ENCODE measurements around the gene FAM98A.

FAM98A gene

DNA sequence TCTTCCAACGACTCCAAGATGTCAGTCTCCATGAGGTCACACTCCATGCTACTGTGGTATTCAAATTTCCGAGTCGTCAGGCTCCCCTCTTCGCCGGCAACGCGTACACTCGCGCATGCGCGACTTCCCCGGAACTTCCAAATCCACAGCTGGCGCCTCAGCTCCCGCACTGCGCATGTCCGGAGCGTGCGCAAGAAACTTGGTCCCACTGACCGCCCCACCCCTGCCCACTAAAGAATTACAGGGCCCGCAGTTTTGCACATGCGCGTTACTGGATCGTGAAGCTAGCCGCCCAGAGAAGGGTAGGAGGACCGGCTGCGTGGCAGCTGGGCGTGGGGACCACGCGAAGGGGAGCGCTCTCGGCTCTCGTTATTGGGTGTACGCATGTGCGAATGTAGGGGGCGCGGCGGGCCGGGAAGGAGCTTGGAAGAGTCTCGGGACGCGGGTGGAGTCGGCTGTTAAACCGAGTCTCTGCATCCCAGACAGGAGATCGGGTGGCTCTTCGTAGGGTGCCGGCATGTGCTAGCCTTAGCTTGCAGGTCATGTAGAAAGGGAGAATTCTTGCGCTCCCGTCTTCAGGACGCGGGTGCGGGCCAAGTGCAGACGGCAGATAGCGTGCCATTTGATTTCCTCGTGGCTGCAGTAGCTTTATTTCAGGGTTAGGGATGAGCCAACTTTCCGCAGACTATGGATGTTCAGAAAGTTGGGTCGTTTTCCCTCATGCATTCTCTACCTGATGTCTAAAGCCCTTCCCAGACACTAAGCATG, at the start of gene FAM98A:
Gene FAM98A, minus strand, starts transcription at position 125 of the 768 bp plus-strand sequence. Its CDS starts 78 bp downstream, at position 47.
- peak; percentile 99 for DNase-seq (ENCODE audit: low read depth)

DNA sequence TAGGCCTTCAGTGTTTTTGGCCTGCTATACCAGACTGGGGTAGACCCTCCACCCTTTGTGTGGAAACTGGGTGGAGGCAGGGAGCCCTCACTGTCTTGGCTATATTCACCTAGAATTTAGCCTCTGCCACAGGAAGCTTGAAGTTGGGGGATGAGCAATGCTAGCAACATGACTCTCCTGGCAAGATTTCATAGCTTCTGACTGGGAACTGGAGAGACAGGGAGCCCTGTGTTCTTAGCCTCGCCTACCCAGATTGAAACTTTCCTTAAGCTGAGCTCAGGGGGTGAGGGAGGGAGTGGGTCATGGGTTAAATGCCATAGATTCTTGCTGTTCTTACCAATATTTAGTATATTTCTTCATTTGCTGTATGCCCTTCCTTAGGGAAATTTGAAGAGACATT, 46.8 kb upstream of the FAM98A start:
- DNase-seq (ENCODE audit: low read depth) = no peak

DNA sequence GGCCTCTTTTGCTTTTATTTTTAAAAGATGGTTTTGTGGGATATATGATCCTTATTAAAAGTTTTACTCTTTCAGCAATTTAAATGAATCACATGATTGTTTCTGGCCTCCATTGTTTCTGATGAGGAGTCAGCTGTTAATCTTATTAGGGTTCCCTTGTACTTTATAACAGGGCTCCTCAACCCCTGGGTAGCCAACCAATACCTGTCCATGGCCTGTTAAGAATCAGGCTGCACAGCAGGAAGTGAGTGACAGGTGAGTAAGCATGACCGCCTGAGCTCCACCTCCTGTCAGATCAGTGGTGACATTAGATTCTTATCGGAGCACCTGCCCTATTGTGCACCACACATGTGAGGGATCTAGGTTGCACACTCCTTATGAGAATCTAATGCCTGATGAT, 45.1 kb upstream of the FAM98A start:
- DNase-seq (ENCODE audit: low read depth) = no peak

DNA sequence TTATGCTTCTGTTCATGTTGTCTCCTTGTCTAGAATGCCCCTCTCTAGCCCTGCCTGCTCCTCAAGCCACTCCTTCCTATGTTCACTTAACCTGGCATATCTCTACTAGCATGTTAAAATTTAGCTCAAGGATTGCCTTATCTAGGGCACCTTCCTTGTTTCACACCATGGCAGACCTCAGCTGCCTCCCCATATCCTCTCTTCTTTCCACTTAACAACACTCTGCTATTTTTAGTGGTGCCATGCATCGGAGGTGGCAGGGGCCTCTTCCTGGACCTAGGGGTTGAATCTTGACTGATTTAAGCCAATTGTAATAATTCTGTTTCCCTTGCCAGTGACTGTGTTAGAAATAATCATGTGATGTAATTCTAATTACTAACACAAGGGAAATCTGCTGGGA, 36.9 kb upstream of the FAM98A start:
- no peak for DNase-seq (ENCODE audit: low read depth)

DNA sequence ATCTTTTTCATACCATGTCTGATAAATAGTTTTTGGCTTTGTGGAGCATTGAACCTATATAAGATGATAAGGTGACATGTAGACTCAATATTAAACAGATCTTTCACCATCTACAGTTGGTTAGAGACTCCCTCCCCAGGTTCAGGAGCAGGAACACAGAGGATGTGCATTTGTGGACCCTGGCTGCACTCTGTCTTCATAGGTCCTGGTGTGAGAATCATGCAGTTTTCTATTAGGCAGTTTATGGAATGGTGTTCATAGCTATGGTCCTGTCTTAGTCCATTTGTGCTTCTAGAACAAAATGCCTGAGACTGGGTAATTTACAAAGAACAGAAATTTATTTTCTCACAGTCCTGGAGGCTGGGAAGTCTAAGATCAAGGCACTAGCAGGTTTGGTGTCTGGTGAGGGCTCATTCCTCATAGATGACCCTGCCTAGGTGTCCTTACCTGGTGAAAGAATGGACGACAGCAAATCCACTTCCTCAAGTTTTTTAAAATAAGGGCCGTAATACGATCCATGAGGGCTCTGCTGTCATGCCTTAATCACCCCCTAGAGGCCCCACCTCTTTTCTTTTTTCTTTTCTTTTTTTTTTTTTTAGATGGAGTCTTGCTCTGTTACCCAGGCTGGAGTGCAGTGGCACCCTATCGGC, 35.3 kb upstream of the FAM98A start:
- DNase-seq (ENCODE audit: low read depth) = no peak

DNA sequence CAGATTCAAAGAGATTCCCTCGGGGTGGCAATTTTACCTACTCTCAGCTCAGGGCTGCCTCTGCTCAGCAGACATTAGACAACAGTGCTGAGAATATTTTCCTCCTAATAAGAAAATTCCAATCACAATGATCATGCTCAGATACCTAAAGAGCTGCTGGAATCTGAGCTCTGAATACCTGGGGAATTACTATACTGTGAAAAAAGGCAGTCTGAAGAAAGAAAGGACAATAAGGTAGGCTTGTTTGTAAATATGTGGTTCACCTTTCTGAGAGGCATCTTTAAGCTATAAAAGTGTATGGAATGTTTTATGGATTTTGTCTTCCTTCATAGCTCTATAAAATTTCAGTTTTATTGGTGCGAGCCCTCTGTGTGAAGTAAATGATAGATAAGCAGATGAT, 34.2 kb upstream of the FAM98A start:
- DNase-seq (ENCODE audit: low read depth) = no peak

DNA sequence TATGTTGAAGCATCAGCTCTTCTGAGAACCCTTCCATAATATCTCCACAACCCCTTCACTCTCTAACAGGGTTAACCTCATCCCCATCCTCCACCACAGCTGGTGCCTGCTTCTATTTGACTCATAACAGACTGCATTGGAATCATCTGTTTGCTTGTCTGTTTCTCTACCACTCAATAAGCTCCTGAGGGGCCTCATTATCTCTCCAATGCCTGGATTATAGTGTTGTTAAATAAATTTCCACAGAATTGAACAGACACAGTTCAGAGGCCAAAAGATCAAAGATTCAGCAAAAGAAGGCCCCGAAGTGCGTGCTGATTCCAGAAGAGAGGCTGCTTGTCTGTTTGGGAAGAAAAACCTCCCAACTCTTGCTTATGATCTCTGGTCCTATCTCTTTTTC, 33.7 kb upstream of the FAM98A start:
- DNase-seq (ENCODE audit: low read depth) = no peak

DNA sequence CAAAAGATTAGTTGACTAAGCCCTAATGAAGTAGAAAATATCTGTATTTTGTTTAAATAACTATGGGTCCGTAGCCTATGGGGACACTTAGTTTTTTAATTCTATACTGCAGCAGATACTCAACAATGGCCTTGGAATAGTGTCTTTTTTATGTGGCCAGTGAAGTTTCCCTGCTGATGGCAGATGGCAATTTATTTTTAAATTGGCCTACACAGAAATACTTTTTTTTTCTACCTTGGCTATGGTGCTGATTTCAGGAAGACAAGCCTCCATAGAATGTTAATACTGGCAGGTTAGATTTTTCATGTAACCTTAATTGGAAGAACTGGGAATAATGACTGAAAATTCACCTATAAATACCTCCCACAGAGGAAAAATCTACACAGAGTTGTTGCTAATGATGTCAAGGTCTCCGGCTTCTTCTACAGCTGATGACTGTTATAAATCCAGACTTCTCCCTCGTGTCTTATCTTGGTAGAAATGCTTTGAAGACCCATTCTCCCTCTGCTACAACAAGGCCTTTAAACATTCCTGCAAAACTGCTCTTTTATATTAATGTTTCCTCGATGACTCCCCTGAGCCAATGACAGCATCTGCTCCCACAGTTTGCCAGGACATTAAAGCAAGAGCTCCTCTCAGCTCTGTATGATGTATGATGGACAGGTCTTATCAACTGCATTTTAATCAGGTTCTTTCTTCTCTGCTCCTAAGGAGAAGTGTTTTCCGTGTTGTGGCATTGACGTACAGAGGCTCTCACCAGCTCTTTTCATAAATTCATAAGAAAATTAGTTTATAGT, 29.1 kb upstream of the FAM98A start:
- DNase-seq (ENCODE audit: low read depth) = no peak

DNA sequence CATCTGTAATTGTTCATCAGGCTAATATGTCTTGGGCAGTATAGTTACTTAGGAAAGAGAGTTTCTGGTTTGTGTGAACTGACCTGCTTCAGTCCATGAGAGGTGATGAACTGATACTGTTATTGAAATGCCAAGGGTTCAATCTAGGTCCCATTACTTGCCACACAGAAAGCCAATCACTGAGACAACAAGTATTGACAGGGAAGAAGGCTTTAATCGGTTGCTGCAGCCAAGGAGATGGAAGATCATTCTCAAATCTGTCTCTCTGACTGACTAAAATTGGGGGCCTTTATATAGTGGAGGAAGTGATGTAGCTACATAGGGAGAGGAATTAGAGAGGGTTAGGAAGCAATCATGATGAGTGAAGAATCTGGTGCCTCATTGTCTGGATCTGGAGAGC, 19.9 kb upstream of the FAM98A start:
- DNase-seq (ENCODE audit: low read depth) = no peak

DNA sequence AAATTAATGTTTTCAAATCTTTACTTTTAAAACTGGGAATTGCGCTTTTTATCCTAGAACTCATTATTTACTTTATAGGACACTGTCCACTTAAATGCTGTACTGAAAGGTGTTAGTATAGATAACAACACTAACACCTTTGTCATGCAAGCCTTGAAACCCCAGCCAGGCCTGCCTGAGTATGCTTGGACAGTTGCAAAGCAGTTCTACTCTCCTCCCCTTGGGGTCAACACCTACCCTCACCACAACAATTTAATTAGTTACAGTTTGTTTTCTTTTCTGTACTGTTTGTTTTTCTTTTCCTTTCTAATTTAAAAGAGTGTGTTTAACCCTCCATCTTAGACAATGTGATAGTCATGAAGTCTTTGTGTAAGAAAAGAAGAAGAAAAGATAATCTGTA, 18.9 kb upstream of the FAM98A start:
- no peak for DNase-seq (ENCODE audit: low read depth)

DNA sequence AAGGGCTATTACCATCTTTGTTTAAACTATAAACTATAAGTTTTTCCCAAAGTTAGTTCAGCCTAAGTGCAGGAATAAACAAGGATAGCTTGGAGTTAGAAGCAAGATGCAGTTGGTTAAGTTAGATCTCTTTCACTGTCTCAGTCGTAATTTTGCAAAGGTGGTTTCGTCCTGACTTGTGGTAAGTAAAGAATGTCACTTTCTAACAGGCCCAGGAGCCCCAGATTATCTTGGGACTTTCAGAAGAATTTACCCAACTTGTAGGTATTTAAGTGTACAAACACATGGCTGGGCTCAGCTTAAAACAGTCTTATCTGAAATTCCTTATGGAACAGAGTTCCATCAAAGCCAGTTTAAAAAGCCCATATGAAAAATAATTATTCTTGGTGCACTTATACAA, 18.3 kb upstream of the FAM98A start:
- no peak for DNase-seq (ENCODE audit: low read depth)

DNA sequence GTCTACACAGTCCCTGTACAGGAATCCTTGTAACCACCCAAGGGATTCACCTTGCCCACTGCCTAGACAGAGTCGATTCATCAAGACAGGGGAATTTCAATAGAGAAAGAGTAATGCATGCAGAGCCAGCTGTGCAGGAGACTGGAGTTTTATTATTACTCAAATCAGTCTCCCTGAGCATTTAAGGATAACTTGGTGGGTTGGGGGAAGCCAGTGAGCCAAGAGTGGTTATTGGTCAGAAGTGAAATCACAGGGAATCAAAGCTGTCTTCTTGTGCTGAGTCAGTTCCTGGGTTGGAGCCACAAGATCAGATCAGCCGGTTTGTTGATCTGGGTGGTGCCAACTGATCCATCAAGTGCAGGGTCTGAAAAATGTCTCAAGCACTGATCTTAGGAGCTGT, 17.8 kb upstream of the FAM98A start:
- DNase-seq (ENCODE audit: low read depth) = no peak

DNA sequence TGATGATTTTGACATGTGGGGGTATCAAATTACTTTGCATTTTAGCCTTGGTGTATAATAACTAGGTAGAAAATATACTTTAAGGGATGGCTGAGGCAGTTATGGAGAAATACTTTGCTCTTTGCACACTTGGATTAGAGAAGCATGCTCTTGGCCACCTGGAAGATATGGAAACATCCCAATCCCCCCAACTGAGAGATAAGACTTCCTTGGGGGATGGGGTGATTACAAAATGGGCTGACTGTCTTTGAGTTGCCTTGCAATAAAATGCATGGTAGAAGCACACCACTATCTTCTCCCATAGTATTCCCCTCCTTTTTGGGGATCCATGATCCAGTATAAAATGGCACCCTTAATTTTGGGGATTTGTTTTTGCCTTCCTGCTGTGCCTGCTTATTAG, 15.1 kb upstream of the FAM98A start:
- DNase-seq (ENCODE audit: low read depth) = no peak

DNA sequence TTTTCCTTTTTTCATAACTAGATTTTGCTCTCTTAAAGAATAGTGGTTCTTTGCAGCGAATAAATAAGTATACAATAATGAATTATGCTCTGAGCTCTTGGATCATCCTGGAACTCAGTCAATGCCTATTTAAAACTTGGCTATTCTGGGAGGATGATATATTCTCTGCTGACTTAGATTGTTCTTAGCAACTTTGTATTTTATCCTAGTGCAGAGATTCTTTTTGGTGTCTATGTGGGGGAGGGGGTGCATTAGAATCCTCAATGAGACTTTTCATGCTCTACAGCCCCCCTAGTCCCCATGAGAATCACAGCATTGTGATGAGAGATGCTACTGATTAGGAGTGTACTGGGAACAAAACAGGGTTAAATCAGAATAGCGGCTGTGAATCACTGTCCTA, 8.8 kb upstream of the FAM98A start:
- no peak for DNase-seq (ENCODE audit: low read depth)

DNA sequence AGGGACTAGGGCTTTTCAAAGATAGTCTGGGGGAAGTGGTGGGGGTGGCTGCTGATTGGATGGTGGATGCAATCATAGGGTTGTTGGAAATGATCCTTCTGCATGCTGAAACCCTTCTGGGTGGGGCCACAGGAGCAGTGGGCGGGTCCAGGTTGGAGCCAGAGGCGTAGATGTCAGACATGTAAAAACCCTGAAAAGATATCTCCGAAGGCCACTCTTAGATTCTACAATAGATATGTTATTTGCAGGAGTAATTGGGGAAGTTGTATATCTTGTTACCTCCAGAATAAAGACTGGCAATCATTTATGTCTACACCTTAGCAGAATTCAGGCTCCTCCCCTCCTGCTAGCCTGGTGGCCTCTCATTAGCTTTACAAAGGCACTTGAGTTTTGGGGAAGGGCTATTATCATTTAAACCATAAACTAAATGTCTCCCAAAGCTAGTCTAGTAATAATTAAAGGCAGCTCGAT, 8.2 kb upstream of the FAM98A start:
- no peak for DNase-seq (ENCODE audit: low read depth)

DNA sequence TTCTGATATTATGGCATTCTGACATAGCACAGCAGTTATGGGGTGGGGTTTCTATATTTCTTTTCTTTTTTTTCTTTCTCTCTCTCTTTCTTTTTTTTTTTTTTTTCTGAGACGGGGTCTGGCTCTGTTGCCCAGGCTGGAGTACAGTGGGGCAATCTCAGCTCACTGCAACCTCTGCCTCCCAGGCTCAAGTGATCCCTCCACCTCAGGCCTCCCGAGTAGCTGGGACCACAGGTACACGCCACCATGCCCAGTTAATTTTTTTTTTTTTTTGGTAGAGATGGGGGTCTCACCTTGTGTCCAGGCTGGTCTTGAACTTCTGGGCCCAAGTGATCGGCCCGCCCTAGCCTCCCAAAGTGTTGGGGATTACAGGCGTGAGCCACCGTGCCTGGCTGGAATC, 7.5 kb upstream of the FAM98A start:
- no peak for DNase-seq (ENCODE audit: low read depth)

DNA sequence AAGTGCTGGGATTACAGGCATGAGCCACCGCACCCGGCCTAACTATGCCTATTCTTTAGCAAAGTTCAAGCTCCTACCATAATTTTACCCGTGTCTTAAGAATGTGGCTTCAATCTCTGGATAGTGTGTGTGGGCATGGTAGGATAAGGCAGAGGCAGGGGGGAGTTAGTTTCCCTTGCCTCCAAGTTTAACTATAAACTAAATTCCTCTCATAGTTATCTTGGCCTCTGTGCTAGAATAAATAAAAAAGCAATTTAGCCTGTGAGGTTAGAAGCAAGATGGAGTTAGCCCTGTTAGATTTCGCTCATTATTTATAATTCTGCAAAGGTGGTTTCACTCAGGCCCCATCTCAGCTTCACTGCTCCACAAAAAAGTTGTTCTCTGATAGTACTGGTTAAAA, 7.0 kb upstream of the FAM98A start:
- no peak for DNase-seq (ENCODE audit: low read depth)

DNA sequence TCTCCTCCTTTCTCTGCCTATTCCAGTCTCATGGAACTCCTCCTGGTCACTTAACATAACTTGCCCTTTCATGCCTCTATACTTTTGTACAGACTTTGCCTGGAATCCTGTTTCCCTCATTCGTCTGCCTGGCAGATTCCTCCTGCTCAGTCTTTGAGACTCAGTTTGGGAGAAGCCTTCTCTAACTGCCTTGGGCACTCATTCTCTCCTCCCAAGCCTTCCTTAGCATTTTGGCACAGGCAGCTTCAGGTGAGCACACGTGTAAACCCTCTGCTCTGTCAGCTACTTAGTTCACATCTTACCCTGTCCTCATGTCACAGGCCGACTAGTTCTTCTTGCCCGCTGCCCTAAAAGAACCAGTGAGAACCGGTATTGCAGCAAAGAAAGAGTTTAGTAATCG, 6.0 kb upstream of the FAM98A start:
- DNase-seq (ENCODE audit: low read depth) = no peak

DNA sequence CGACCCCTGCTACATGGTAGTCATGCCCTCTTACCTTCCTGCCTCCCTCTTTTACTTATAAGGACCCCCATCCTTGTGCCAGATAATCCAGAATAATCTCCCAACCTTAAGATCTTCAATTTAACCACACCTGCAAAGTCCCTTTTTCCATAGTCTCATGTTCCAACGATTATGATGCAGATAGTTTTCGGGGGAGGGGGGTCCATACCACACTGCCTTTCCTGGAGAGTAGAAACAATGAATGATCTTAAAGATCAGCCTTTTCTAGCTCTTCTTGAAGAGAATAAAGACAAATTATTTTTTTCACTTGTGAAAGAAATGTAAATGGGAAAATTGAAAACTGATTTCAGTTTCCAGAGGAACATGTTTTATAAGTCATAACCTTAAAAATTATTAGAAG, 4.3 kb upstream of the FAM98A start:
- no peak for DNase-seq (ENCODE audit: low read depth)

DNA sequence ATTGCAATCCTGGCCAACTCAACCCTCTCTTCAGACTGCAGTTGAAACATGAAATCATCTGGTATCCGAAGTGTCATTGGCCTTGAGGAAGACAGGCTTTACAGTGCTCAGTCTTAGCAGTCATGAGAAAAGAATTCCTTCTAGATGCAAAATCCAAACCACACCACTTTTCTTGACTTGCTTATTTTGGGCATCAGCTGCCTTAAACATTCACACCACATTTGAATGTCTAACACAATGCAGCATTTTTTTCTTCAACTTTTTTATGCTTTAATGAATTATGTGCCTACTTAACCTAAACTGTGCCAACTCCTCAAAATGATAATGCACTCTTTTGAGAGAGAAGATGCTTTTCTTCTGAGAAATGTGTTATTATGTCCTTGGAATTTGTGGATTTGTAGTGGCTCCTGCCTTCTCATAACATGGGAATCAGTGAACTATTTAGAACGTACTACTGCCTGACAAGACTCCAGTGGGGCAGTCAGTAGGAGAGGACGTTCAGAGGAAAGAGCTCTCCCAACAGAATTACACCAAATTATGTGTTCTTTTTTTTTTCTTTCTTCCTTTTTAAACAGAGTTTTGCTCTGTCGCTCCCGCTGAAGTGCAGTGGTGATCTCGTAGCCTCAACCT, 3.2 kb upstream of the FAM98A start:
- DNase-seq (ENCODE audit: low read depth) = no peak

DNA sequence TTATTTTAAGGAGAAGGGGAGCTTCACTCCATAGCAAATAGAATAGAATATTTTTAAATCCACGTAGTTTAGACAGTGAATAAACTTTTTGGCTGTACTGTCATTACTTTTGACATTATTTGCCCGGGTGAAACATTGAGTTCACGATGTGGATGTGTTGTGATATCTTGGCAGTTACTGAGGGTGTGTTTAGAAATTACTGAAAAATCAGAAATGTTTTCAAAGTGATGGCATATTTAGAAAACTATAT, 769 bp upstream of the FAM98A start:
- no peak for DNase-seq (ENCODE audit: low read depth)

DNA sequence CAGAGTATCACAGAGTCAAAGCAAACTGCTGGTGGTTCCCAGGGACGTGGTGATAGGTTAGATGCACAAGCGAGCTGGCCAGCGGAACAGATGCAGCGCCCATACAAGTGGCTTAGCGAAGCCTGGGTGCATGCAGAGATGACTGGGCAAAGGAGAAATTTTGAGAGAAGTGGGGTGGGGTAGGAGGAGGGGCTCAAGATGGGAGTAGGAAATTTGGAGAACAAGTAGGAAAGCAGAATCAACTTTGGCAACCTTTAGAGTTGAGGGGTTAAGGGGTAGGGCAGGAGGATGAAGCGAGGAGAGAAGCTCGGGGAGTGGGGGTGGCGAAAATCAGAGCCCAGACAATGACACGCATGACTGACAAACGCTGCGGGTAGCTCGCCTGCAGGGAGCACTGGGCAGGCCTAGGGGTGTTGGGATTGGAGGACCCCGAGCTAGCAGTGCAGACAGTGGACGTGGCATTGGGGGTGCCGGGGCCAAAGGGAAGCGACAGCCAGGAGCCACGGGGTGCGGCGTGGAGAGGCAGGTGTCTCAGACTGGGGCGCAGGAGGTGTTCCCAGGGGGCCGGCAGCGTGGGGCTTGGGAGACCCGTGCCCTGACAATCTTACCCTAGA, 431 bp downstream of the FAM98A start:
- peak; percentile 8 for DNase-seq (ENCODE audit: low read depth)
